Activated T-helper 2 cell treated with anti-CD3 and anti-CD28 coated beads, Interferon-gamma antibody, Interleukin-2, Interleukin-4, amounts not matched to agents 10 μg/mL and 5 μg/mL and 100 μg/mL, durations not matched to agents 14 hours and 24 hours and 36 hours (primary cell): ENCODE data around the gene KYNU. TPM values are rescaled to one million over a fixed set of nuclear protein-coding genes. Genes with fewer than 3 reads are reported as not detected.

ENCODE experiments used
- DNase-seq: peaks from one replicate; pipeline ENCODE4 v3.0.0; 2021; ENCODE audit warnings: low spot score
- H3K27ac Mint-ChIP-seq: one replicate; pipeline ENCODE4 v1.8.0; 2021; ENCODE audit warnings: mixed read lengths
- H3K27me3 Mint-ChIP-seq: one replicate; pipeline ENCODE4 v1.8.0; 2021; ENCODE audit warnings: low read depth, mixed read lengths
- H3K36me3 Mint-ChIP-seq: one replicate; pipeline ENCODE4 v1.8.0; 2021; ENCODE audit warnings: low read depth, mixed read lengths
- H3K4me1 Mint-ChIP-seq: one replicate; pipeline ENCODE4 v1.8.0; 2021; ENCODE audit warnings: low read depth, mixed read lengths
- H3K4me3 Mint-ChIP-seq: one replicate; pipeline ENCODE4 v1.8.0; 2021; ENCODE audit warnings: low read depth, mild to moderate bottlenecking, moderate library complexity, mixed read lengths
- H3K9me3 Mint-ChIP-seq: one replicate; pipeline ENCODE4 v1.8.0; 2021; ENCODE audit warnings: mixed read lengths
- intact Hi-C: fragments of 100-400 bp; cut with micrococcal nuclease; formaldehyde crosslinking; loops from one replicate; pipeline ENCODE4 v1.15.1; 2023
- total RNA-seq: library from RNA; stranded (reverse); gene quantifications from 2 replicates; pipeline ENCODE4 v1.2.3, GENCODE V29; 2022

The KYNU gene
- total RNA-seq: 0.11 TPM in 1 of 2 replicates, not detected in the other

DNA sequence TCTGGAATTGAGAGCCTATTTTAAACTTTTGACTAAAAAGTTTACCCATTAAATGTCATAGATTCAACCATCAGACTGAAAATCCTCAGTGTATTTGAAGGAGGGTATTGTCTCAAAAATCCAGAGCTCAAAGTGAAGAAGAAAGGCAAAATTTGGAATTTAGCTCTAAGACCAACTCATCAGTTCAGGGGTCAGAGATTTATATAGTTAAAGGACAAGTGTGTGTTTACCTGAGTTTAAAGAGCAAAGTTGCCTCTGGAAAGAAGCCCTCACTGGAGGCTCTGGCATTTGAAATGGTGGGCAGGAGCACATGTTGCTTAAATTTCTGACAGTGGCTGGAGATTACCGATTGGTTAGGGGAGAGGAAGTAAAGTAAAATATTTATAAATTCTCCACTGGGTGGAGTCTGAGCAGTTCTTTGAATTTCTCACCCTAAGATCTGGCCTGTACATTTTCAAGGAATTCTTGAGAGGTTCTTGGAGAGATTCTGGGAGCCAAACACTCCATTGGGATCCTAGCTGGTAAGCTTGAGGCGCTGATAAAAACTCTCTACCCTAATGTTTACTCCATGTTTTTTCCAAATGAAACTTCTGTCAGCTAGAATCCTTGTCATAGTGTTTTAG is at the start of gene KYNU:
Gene KYNU (plus strand): TSS at position 449 of the 623 bp plus-strand sequence. CDS start 7,704 bp downstream, outside the sequence.
- Mint-ChIP-seq H3K27ac (no peak within 1 kb of the TSS), H3K4me1 (no peaks in the 10 kb centered on the region), H3K27me3 (no peaks in the 10 kb centered on the region), H3K9me3 (no peaks in the 10 kb centered on the region), H3K36me3 (no peaks in the 10 kb centered on the region), H3K4me3 (no peak within 1 kb of the TSS)
- no peak for DNase-seq
- intact Hi-C loops: no loop called here

DNA sequence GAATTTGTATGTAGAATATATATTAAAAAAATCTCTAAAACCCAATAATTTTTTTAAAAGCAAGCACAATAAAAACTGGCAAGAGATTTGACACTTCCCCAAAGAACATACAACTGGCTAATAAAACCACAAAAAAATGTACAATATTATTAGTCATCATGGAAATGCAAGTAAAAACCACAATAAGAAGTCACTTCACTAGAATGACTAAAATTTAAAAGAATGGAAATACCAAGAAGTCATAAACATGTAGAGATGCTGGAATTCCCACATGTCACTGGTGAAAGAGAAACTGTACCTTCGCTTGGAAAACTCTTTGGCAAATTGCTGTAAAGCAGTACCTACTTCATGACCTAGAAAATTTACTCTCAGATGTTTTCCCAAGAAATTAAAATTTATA is 43.4 kb upstream of the KYNU start:
- intact Hi-C loops: no loop called here
- Mint-ChIP-seq H3K36me3 (no peaks in the 10 kb centered on the region), H3K4me1 (peaks cover 1% of the 10 kb centered on the region), H3K9me3 (no peaks in the 10 kb centered on the region), H3K4me3 (no peak overlapping the region), H3K27me3 (no peaks in the 10 kb centered on the region), H3K27ac (no peak overlapping the region)
- no peak for DNase-seq

DNA sequence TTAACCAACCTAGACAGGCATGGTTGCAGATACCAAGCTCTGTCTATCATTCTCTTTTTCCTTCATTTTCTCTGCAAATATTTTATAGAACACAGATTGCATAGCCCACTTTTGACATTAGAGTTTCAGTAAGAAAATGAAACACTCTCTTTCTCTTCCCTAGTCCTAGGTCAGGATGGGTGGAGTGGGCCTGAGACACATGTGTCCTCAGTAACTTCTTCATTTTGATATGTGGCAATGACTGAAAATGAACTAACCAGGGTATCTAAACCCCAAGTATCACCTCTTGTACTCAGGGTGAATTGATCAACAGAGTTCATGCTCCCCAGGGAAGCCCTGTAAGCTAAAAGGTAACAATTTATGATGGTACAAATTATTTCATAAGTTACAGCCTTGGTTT is 37.0 kb upstream of the KYNU start:
- Mint-ChIP-seq H3K4me3 (no peak overlapping the region), H3K27ac (no peak overlapping the region), H3K27me3 (no peaks in the 10 kb centered on the region), H3K9me3 (no peaks in the 10 kb centered on the region), H3K36me3 (no peaks in the 10 kb centered on the region), H3K4me1 (no peaks in the 10 kb centered on the region)
- DNase-seq: no peak
- intact Hi-C loops: no loop called here

DNA sequence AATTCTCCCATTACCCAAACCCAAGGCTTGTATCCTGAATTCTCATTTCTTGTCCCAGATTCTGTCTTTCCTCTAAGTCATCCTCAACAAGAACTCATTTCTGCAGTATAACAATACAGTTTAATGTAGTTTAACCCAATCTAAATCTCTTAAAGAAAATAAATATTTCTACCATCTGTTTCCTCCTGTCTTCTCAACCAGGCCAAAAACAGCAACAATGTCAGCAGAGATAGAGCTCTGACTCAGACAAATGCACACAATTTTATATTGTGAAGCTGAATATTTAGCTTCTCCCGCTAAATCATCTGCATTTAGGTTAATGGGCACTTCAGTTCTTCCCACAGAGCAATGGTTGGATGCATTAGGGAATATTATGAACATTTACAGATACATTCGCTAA is 35.7 kb upstream of the KYNU start:
- DNase-seq: no peak
- H3K4me3 Mint-ChIP-seq: no peak overlapping the region
- H3K27me3 Mint-ChIP-seq: no peaks in the 10 kb centered on the region
- no peaks in the 10 kb centered on the region for H3K4me1 Mint-ChIP-seq
- H3K27ac Mint-ChIP-seq: no peak overlapping the region
- intact Hi-C loops: no loop called here
- H3K9me3 Mint-ChIP-seq: no peaks in the 10 kb centered on the region
- H3K36me3 Mint-ChIP-seq: no peaks in the 10 kb centered on the region

DNA sequence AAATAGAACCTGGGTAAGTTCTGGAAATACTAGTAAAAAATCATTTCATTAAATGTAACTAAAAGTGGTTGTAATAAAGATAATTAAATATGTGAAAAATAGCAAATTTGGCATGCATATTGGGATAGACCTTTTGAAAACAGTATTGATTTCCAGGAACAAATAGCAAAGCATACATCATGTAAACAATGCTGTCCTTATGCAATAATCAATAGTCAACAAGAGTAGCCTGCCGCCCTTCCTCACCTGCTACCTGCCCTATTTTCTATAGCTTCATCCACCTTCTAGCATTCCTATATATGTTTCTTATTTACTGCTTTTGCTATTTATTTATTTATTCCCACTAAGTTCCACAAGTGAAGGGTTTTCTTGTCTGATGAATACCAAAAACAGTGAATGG is 35.1 kb upstream of the KYNU start:
- Mint-ChIP-seq H3K27me3 (no peaks in the 10 kb centered on the region), H3K27ac (no peak overlapping the region), H3K4me3 (no peak overlapping the region), H3K36me3 (no peaks in the 10 kb centered on the region), H3K9me3 (no peaks in the 10 kb centered on the region), H3K4me1 (no peaks in the 10 kb centered on the region)
- intact Hi-C loops: no loop called here
- no peak for DNase-seq

DNA sequence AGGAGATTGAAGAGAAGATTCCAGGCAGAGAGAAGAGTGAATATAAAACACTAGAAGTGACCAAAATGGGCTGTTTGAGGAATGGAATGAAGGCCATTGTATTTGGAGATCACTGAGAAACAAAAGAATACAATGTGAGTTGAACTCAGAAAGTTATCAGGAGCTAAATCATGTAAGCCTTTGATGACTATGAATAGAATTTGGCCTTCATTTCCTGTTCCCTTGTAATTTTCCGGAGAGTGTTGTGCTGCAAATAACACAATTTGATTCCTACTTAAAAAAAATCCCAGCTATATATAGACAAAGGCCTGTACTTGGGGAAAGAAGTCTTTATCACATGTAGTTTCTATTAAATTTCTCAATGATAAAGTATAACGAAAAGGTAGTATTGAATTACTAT is 33.7 kb upstream of the KYNU start:
- no peaks in the 10 kb centered on the region for H3K36me3 Mint-ChIP-seq
- no peaks in the 10 kb centered on the region for H3K4me1 Mint-ChIP-seq
- DNase-seq: no peak
- H3K27ac Mint-ChIP-seq: no peak overlapping the region
- intact Hi-C loops: no loop called here
- no peaks in the 10 kb centered on the region for H3K9me3 Mint-ChIP-seq
- no peaks in the 10 kb centered on the region for H3K27me3 Mint-ChIP-seq
- H3K4me3 Mint-ChIP-seq: no peak overlapping the region

DNA sequence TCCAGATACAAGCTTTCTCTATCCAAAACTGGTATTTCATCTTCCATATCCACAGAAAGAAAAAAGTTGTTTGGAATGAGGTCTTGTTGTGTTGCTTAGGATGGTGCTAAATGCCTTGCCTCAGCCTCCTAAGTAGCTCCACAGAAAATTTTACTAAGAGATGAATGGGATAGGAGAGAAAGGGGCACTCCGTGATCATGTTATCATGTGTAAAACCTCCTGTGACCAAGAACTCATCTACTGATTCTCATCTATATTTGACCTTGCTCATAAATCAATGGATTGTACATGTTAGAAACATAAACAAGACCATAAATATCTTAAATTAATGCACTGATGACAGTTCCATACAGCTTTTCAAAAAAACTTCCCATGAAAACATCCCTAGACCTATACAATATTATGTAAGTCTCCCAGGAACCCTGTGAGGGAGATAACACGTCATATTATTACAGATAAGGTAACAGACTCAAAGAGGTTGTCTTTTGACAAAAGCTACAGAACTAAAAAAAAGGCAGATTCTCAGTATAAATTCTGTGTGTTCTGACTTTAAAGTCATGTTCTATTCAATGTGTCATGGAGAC is 29.3 kb upstream of the KYNU start:
- DNase-seq: no peak
- Mint-ChIP-seq H3K36me3 (no peaks in the 10 kb centered on the region), H3K27me3 (no peaks in the 10 kb centered on the region), H3K27ac (no peak overlapping the region), H3K9me3 (no peaks in the 10 kb centered on the region), H3K4me3 (no peak overlapping the region), H3K4me1 (no peaks in the 10 kb centered on the region)
- intact Hi-C loops: no loop called here

DNA sequence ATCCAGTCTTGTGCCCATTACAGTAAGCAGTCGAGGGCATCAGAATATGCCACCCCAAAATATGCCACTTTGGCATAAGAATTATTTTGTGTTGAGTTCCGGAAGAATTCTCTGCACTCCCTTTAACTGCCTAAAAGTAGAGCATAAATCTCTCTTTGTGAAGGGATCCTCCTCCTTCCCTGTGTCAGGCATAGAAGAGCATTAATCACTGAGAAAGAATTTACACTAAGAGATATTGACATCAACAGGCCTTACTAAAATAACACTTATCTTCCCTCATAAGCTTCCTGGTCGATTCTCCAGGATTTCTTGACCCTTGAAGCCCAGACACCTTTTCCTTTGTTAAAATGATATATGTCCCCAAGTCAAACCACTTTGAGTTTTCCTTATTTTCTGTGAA is 27.6 kb upstream of the KYNU start:
- no peak overlapping the region for H3K27ac Mint-ChIP-seq
- no peaks in the 10 kb centered on the region for H3K4me1 Mint-ChIP-seq
- H3K9me3 Mint-ChIP-seq: no peaks in the 10 kb centered on the region
- H3K36me3 Mint-ChIP-seq: no peaks in the 10 kb centered on the region
- no peak for DNase-seq
- intact Hi-C loops: no loop called here
- H3K27me3 Mint-ChIP-seq: no peaks in the 10 kb centered on the region
- H3K4me3 Mint-ChIP-seq: no peak overlapping the region

DNA sequence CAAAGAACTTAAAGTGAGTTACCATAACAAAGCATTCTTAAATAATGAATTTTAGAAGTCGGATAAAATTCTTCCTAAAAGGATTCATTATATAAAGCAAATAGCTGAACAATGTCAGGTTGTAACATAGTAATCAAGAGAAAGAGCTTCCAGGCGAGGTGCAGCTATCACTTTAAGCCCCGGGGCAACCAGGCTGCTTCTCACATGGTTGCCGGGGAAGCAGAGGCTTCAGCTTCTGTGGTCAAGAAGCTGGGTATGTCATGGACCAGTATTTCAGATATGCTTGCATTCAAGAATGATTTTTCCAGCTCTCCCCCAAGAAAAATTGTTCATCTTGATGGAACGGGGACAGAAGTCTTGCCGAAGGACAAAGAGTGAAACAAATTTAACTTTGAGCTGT is 23.6 kb upstream of the KYNU start:
- DNase-seq: no peak
- no peaks in the 10 kb centered on the region for H3K9me3 Mint-ChIP-seq
- H3K4me1 Mint-ChIP-seq: no peaks in the 10 kb centered on the region
- intact Hi-C loops: no loop called here
- H3K27ac Mint-ChIP-seq: no peak overlapping the region
- no peak overlapping the region for H3K4me3 Mint-ChIP-seq
- H3K36me3 Mint-ChIP-seq: no peaks in the 10 kb centered on the region
- no peaks in the 10 kb centered on the region for H3K27me3 Mint-ChIP-seq

DNA sequence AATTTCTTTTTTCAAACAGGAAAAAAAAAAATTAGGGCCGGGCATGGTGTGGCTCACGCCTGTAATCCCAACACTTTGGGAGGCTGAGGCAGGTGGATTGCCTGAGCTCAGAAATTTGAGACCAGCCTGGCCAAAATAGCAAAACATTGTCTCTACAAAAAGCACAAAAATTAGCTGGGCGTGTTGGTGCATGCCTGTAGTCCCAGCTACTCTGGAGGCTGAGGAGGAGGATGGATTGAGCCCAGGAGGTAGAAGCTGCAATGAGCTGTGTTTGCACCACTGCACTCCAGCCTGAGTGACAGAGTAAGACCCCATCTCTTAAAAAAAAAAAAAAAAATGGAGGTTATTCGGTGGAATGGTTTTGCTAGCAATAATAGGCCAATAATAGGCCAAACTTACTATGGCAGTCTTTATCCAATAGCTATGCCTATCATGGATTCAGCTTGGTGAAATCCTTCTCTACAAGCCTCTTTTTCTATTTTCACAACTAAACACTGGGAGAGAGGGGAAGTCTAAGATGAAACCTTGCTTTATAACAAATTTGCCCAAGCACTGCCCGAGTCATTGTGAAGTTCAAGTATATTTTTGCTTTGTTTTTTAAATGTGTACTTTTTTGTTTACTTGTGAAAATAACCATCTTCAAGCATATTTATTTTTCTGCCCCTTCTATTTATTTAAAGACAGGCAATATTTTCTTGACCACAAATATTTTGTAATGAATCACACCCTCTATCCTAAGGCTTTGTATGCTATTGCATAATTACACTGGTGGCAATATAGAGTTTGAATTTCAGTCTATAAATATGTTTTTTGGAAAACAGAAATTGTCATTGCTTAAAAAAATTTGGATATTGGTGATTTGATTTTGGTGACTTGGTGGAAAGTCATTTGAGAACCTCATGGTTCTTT is 20.0 kb upstream of the KYNU start:
- Mint-ChIP-seq H3K36me3 (no peaks in the 10 kb centered on the region), H3K27me3 (no peaks in the 10 kb centered on the region), H3K4me1 (no peaks in the 10 kb centered on the region), H3K9me3 (no peaks in the 10 kb centered on the region), H3K27ac (no peak overlapping the region), H3K4me3 (no peak overlapping the region)
- intact Hi-C loops: no loop called here
- no peak for DNase-seq

DNA sequence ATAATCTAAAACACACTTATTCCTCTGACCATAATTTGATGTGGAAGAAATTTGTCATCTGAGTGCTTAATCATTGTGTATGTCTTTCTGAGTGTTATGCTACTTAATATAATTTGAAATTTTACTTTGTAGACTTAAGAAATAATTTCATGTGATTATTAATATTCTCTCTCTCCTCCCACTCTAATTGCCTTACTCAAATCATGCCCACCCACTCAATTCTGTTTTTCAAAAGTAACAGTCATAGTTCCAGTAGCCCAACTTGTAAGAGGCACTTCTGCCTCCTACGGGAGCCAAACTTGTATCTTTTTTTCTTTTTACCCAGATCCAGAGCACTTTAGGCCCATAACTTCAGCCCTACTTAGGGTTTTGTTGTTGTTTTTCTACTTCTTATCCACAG is 18.5 kb upstream of the KYNU start:
- intact Hi-C loops: no loop called here
- H3K4me1 Mint-ChIP-seq: no peaks in the 10 kb centered on the region
- no peaks in the 10 kb centered on the region for H3K27me3 Mint-ChIP-seq
- no peak overlapping the region for H3K27ac Mint-ChIP-seq
- H3K36me3 Mint-ChIP-seq: no peaks in the 10 kb centered on the region
- no peaks in the 10 kb centered on the region for H3K9me3 Mint-ChIP-seq
- no peak overlapping the region for H3K4me3 Mint-ChIP-seq
- no peak for DNase-seq

DNA sequence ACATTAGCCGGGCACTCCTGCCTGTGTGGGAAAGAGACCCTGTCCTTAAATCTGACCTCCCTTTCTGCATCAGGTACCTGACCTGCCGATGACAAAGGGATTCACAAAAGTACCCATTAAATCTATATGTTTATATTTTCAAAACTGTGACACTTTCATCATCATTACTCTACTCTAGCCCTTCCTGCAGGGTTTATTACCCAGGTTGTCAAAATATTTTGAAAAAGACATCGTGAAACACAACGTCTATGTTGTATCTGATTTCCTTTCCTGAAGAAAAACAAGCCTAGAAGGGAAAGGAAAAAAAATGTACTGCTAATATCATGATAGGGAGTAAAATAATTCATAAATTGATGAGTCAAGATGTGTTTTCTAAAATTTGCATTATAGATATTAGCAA is 15.2 kb upstream of the KYNU start:
- DNase-seq: no peak
- intact Hi-C loops: no loop called here
- Mint-ChIP-seq H3K9me3 (no peaks in the 10 kb centered on the region), H3K36me3 (no peaks in the 10 kb centered on the region), H3K27ac (no peak overlapping the region), H3K4me1 (no peaks in the 10 kb centered on the region), H3K27me3 (no peaks in the 10 kb centered on the region), H3K4me3 (no peak overlapping the region)

DNA sequence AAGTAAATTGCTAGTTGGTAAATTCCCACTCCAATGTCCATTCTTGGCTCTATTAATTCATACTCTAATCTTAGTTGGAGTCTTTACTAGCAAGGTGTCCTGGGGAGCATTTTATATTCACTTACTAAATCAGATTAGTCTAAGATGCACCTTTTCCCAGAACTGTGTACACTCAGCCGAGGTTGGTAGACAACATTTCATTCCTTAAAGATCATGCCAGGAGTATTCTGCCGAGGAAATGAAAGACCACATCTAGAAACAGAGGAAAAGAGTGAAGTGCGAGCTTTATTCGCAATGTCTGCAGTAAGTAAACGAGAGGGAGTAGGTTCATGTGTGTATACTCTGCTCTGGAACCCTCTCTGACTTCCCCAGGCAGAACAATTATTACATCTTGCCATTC is 14.6 kb upstream of the KYNU start:
- intact Hi-C loops: no loop called here
- DNase-seq: no peak
- H3K9me3 Mint-ChIP-seq: no peaks in the 10 kb centered on the region
- H3K27me3 Mint-ChIP-seq: no peaks in the 10 kb centered on the region
- H3K4me3 Mint-ChIP-seq: no peak overlapping the region
- no peak overlapping the region for H3K27ac Mint-ChIP-seq
- no peaks in the 10 kb centered on the region for H3K4me1 Mint-ChIP-seq
- H3K36me3 Mint-ChIP-seq: no peaks in the 10 kb centered on the region
